IMR-90 (cell line): ENCODE measurements around the gene MICAL2.

ENCODE experiments used
- BHLHE40 ChIP-seq: fragments of 150-350 bp; IDR thresholded peaks from 2 replicates; pipeline ENCODE4 v1.6.1; 2016; ENCODE audit warnings: mild to moderate bottlenecking, low read depth, low read length
- CEBPB ChIP-seq: IDR thresholded peaks from 2 replicates; pipeline ENCODE4 v1.6.1; 2012; ENCODE audit warnings: low read depth, low read length, improper control_type of control experiment
- CHD1 ChIP-seq: IDR thresholded peaks from 2 replicates; pipeline ENCODE4 v1.6.1; 2012; ENCODE audit warnings: low read depth, low read length, improper control_type of control experiment
- FOS ChIP-seq: fragments of 150-350 bp; IDR thresholded peaks from 2 replicates; pipeline ENCODE4 v1.6.1; 2016; ENCODE audit warnings: low read depth, low read length
- MAFK ChIP-seq: IDR thresholded peaks from 2 replicates; pipeline ENCODE4 v1.6.1; 2012; ENCODE audit warnings: low read depth, low read length, improper control_type of control experiment
- NFE2L2 ChIP-seq: fragments of 150-350 bp; IDR thresholded peaks from 2 replicates; pipeline ENCODE4 v1.6.1; 2016; ENCODE audit warnings: low read depth, mild to moderate bottlenecking, low read length
- POLR2A ChIP-seq: IDR thresholded peaks from 2 replicates; pipeline ENCODE4 v1.6.1; 2012; ENCODE audit warnings: mild to moderate bottlenecking, low read depth, low read length
- RAD21 ChIP-seq: IDR thresholded peaks from 2 replicates; pipeline ENCODE4 v1.6.1; 2012; ENCODE audit warnings: low read length, improper control_type of control experiment
- RCOR1 ChIP-seq: IDR thresholded peaks from 2 replicates; pipeline ENCODE4 v1.6.1; 2012; ENCODE audit warnings: mild to moderate bottlenecking, low read length, improper control_type of control experiment; ENCODE audit not compliant: insufficient replicate concordance
- RFX5 ChIP-seq: IDR thresholded peaks from 2 replicates; pipeline ENCODE4 v1.8.0; 2012; ENCODE audit warnings: low read depth, mild to moderate bottlenecking, low read length, moderate library complexity
- TF ChIP-seq, protein P1 (sequence below): conservative IDR thresholded peaks from 2 replicates; pipeline ENCODE4 v1.5.1; 2012; ENCODE audit warnings: mild to moderate bottlenecking, low read depth, low read length, improper control_type of control experiment
- TF ChIP-seq, protein P2 (sequence below): fragments of 150-350 bp; IDR thresholded peaks from 2 replicates; pipeline ENCODE4 v1.6.1; 2017; ENCODE audit warnings: mild to moderate bottlenecking, antibody characterized with exemption, low read length, low read depth
- TF ChIP-seq, protein P3 (sequence below): fragments of 150-350 bp; IDR thresholded peaks from 2 replicates; pipeline ENCODE4 v1.6.1; 2016; ENCODE audit warnings: low read depth, mild to moderate bottlenecking, low read length, moderate library complexity, borderline replicate concordance

DNA sequence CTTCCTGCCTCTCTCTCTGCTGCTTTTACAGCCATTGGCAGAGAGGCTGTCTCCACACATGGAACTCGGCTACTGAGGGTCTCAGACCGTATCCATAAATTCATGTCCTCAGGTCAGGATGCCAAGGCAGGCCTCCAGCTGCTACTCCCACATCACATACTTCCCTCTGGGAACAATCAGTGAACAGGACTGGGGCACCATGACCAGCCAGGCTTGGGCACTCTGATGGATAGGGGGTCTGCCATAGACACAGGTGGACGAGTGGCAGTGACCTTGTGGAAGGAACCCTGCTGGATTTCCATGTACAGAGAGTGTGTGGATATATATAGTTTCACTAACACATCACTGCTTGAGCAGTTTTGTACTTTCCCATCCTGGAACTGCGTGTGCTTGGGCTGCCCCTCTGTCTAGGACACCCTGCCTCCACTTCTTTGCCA lies 169.3 kb downstream of the MICAL2 start:
- no peak for TF ChIP-seq FOS
- TF ChIP-seq, protein P1, sequence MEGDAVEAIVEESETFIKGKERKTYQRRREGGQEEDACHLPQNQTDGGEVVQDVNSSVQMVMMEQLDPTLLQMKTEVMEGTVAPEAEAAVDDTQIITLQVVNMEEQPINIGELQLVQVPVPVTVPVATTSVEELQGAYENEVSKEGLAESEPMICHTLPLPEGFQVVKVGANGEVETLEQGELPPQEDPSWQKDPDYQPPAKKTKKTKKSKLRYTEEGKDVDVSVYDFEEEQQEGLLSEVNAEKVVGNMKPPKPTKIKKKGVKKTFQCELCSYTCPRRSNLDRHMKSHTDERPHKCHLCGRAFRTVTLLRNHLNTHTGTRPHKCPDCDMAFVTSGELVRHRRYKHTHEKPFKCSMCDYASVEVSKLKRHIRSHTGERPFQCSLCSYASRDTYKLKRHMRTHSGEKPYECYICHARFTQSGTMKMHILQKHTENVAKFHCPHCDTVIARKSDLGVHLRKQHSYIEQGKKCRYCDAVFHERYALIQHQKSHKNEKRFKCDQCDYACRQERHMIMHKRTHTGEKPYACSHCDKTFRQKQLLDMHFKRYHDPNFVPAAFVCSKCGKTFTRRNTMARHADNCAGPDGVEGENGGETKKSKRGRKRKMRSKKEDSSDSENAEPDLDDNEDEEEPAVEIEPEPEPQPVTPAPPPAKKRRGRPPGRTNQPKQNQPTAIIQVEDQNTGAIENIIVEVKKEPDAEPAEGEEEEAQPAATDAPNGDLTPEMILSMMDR = no peak
- no peak for TF ChIP-seq MAFK
- TF ChIP-seq, protein P2, sequence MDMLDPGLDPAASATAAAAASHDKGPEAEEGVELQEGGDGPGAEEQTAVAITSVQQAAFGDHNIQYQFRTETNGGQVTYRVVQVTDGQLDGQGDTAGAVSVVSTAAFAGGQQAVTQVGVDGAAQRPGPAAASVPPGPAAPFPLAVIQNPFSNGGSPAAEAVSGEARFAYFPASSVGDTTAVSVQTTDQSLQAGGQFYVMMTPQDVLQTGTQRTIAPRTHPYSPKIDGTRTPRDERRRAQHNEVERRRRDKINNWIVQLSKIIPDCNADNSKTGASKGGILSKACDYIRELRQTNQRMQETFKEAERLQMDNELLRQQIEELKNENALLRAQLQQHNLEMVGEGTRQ = no peak
- no peak for TF ChIP-seq RAD21
- no peak for TF ChIP-seq POLR2A
- TF ChIP-seq CEBPB = no peak
- TF ChIP-seq, protein P3, sequence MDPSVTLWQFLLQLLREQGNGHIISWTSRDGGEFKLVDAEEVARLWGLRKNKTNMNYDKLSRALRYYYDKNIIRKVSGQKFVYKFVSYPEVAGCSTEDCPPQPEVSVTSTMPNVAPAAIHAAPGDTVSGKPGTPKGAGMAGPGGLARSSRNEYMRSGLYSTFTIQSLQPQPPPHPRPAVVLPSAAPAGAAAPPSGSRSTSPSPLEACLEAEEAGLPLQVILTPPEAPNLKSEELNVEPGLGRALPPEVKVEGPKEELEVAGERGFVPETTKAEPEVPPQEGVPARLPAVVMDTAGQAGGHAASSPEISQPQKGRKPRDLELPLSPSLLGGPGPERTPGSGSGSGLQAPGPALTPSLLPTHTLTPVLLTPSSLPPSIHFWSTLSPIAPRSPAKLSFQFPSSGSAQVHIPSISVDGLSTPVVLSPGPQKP = no peak
- no peak for TF ChIP-seq NFE2L2
- TF ChIP-seq RFX5 = no peak
- no peak for TF ChIP-seq RCOR1
- TF ChIP-seq CHD1 = no peak
- TF ChIP-seq BHLHE40 = no peak
